GM19025 (cell line): Measurements from ENCODE around the gene CENPP.
"Not testable (repeated sequence)": the region's sequence is repeated elsewhere in the genome, so short reads cannot be mapped to it uniquely, and the experiment has no call there.

ENCODE experiments used
- ATAC-seq: cut with Tn5 transposase; IDR thresholded peaks from one replicate; pipeline ENCODE4 v1.9.1; 2021; ENCODE audit warnings: mild to moderate bottlenecking, low read depth, moderate library complexity; ENCODE audit not compliant: unreplicated experiment

CENPP gene

GRCh38 chr9:92573612-92574011, 247.9 kb downstream of the CENPP start:
- ATAC-seq, result not testable (repeated sequence)

DNA sequence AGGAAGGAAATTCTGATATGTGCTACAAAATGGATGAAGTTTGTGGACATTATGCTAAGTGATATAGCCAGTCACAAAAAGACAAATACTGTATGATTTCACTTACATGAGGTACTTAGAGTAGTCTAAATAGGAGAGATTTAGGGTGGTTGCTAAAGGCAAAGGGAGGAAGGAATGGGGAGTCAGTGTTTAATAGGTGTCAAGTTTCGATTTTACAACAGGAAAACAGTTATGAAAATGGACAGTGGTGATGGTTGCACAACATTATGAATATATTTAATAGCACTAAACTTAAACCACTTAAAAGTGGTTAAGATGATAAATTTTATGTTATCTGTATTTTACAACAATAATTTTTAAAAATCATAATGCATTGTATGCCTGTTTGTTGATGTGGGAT, 250.4 kb downstream of the CENPP start:
- ATAC-seq, result no peak

DNA sequence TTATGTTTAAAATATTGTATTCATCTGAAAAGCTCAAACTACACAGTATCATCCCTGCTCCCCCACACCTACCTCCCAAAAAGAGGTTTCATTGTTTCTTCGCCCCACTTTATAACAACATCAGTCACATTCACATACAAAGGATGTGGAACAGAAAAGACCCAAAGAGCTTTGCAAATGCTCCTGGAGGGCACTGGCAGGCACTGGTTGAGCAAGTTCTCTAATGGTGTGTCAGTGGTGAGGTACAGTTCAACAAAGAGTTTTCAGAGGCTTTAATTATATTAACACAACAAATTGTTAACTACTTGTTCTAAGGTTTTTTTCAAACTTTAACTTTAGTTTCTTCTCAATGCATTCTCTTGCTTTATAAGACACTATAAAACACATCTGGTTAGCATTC, 264.2 kb downstream of the CENPP start:
- ATAC-seq, result no peak

- no peak for ATAC-seq
These were observed 264.6 kb downstream of the CENPP start for GRCh38 chr9:92590377-92590776.

DNA sequence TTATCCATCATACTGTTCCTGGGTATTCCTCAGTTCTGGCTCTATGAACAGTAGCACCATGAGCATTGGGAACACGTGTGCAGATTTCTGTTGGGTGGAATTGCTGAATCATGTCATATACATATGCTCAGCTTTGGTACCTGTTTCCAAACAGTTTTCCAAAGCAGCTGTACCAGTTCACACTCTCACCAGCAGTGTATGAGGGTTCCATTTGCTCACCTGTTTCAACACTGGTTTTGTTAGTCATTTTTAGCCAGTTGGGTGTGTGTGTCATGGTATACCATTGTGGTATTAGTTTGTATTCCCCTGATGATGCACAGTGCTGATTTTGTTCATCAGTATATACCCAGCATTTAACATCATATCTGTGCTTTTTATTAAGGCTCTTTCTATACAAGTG, 266.8 kb downstream of the CENPP start:
- no peak for ATAC-seq

- no peak for ATAC-seq
These were observed 267.5 kb downstream of the CENPP start for GRCh38 chr9:92592946-92593861.

DNA sequence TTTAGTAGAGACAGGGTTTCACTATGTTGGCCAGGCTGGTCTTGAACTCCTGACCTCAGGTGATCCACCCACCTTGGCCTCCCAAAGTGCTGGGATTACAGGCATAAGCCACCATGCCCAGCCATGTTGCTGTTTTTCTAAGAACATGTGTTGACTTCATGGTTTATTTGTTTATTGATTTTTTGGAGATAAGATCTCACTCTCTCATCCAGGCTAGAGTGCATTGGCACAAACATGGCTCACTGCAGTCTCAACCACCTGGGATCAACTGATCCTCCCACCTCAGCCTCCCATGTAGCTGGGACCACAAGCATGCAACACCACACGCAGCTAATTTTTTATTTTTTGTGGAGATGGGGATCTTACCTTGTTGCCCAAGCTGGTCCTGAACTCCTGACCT, 269.3 kb downstream of the CENPP start:
- not testable (repeated sequence) for ATAC-seq

GRCh38 chr9:92595930-92596329, 270.2 kb downstream of the CENPP start:
- ATAC-seq, result no peak

- ATAC-seq, result no peak
These were observed 272.6 kb downstream of the CENPP start for GRCh38 chr9:92598382-92598781.

- no peak for ATAC-seq
These were observed 274.2 kb downstream of the CENPP start for GRCh38 chr9:92599938-92600461.

GRCh38 chr9:92600462-92601261, 274.9 kb downstream of the CENPP start:
- no peak for ATAC-seq

- no peak for ATAC-seq
These were observed 275.7 kb downstream of the CENPP start for GRCh38 chr9:92601451-92601850.

DNA sequence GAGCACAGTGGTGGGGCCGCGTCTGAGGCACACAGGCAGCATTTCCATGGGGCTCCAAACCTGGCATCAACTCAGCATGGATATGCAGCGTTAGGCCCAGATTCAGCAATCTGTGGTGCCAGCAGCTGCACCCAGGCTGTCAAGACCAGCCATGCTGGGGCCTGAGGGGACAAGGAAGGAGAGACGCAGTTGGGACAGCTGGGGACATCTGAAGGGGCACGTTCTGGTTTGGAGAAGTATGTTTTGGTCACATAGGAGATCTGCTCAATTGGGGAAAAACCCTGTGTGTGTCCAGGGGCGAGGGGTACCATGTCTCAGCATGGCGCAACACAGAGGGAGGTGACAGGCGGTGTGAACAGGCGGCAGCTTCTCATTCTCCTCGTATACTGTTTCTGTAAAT, 276.7 kb downstream of the CENPP start:
- no peak for ATAC-seq

GRCh38 chr9:92603100-92603499, 277.3 kb downstream of the CENPP start:
- ATAC-seq, result no peak

GRCh38 chr9:92603990-92604389, 278.2 kb downstream of the CENPP start:
- ATAC-seq, result no peak

DNA sequence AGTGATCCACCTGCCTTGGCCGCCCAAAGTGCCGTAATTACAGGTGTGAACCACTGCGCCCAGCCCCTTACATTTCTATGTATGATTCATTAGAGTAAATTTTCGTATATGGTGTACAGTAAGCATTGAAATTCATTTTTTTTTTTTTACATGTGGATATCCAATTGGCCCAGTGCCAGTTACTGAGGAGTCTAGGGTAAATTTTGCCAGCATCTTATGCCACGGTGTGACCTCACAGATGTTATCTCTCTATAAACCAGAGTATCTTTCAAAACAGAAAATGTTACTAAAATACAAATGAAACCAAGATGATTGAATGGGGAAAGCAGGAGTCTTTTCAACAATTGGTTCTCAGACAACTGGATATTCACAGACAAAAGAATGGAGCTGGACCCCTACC, 279.5 kb downstream of the CENPP start:
- ATAC-seq, result no peak

DNA sequence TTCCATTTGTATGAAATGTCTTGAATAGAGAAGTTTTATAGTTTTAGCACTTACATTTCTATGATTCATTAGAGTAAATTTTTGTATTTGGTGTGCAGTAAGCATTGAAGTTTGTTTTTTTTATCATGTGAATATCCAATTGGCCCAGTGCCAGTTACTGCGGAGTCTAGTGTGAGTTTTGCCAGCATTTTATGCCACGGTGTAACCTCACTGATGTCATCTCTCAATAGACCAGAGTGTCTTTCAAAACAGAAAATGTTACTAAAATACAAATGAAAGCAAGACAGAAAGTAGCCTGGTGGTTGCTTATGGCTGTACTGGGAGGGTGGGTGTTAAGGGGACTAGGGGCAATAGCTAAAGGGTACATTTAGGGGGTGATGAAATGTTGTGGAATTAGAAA, 281.3 kb downstream of the CENPP start:
- ATAC-seq, result no peak

DNA sequence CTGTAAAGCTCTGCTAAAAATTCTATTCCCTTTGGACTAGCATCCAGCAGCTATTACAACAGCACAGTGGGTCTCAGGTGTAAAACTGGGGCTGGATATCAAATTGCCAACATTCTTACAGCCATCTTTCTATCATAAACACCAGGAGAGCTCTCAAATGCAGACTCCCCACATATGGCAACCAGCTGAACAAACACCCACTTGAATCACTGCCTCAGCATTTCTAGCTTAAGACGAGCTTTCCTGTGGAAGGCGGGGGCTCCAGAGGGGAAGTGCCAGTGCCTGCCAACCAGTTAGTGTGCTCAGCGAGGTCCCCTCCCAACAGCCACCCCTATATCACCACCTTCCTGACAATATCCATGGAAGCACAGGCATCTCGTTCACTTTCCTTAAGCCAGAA, 282.0 kb downstream of the CENPP start:
- no peak for ATAC-seq

DNA sequence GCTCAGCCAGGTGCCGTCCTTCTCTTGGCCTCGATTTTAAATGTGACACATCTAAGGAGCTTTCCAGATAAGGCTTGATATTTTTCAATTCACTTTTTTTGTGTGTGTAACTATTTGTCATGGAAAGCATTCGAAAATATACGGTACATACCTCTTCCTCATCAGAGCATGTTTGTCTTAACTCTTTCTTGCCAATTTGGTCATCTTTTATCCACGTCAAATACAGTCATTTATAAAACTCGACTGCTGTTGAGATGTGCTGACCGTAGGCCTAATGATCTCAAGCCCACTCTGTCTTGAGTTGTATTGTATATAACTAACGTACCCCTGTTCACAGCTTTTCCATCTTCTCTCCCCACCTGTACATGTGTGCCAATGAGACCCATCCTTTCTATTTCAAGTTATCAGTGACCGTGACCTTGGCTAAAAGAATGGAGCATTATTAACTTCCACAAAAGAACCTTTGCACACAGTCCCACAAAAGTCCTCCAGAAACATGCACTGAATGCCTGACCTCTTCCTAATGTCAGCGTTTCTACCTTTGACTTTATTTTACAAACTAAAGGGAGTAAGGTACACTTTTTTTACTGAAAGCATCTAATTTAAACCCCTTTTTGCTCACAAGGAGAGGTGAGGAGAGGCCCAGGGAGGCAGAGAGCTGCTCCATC, 282.6 kb downstream of the CENPP start:
- ATAC-seq, result no peak

- no peak for ATAC-seq
These were observed 283.2 kb downstream of the CENPP start for GRCh38 chr9:92608909-92609445.
